Measurements from ENCODE around the gene CDC42BPA.

GRCh38 chr1:227315629-227316346, 2.5 kb downstream of the CDC42BPA start:
- peak; percentile 93 for TF ChIP-seq ZNF384 (IDR thresholded peaks at IDR 0.05)
- no peak for TF ChIP-seq FOXK2 (IDR thresholded peaks at IDR 0.05)
- no peak for TF ChIP-seq FOXM1 (IDR thresholded peaks at IDR 0.05; ENCODE audit: borderline replicate concordance)
- TF ChIP-seq SUZ12 (IDR thresholded peaks at IDR 0.05) = no peak
- no peak for TF ChIP-seq BHLHE40 (IDR thresholded peaks at IDR 0.05; ENCODE audit: borderline replicate concordance)
- TF ChIP-seq CTBP1 (IDR thresholded peaks at IDR 0.05; ENCODE audit: borderline replicate concordance) = no peak
- no peak for TF ChIP-seq SP1 (IDR thresholded peaks at IDR 0.05)
- TF ChIP-seq FOXA1 (IDR thresholded peaks at IDR 0.05) = no peak
- TF ChIP-seq HDGF (IDR thresholded peaks at IDR 0.05; ENCODE audit: borderline replicate concordance) = no peak
- TF ChIP-seq, protein P1, sequence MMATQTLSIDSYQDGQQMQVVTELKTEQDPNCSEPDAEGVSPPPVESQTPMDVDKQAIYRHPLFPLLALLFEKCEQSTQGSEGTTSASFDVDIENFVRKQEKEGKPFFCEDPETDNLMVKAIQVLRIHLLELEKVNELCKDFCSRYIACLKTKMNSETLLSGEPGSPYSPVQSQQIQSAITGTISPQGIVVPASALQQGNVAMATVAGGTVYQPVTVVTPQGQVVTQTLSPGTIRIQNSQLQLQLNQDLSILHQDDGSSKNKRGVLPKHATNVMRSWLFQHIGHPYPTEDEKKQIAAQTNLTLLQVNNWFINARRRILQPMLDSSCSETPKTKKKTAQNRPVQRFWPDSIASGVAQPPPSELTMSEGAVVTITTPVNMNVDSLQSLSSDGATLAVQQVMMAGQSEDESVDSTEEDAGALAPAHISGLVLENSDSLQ (IDR thresholded peaks at IDR 0.05) = no peak
- TF ChIP-seq TARDBP (IDR thresholded peaks at IDR 0.05) = no peak
- no peak for TF ChIP-seq ARNT (IDR thresholded peaks at IDR 0.05)
- no peak for TF ChIP-seq LEF1 (IDR thresholded peaks at IDR 0.05; ENCODE audit: borderline replicate concordance)
